ENCODE data around the gene CASS4. TPM values are rescaled to one million over a fixed set of nuclear protein-coding genes. Genes with fewer than 3 reads are reported as not detected.

CASS4 gene
- total and polyA plus RNA-seq, 9 of the 15 experiments (the other 6 are each of a cell fraction or from before 2014, with no cell fraction given), result 8.1 to 53.8 (median 26.7) TPM

DNA sequence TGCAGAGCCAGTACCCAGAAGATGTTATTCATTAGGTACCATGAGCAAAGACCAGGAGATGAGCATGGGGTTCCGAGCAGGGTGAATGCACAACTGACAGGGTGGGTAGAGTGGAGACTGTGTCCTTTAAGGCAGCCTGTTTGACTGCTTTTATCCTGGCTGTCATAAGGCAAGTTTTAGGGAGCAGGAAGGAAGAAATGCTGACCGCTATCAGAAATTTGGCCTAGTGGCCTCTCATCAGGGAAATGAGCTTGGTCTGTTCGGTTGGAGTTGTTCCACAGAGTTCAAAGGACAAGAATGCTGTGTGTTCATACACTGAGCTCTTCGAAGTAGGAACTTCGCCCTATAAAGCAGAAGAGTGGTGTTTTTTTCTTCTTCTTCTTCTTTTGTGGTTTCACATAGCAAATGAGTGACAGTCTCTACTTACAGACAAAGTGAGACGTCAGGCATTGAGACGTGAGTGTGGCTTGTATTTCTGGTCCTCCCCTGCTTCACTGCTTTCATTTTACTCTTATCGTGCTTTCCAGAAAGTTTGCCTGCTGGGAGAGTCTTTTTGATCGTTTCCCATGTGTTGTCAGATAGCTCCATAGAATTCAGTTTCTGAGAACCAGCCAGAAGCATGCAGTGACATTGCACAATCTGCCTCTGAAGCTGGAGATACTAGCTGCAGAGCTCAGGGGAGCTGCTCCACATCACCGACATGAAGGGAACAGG is at the start of gene CASS4 (continued):
- peak; percentile 20; the same call in 1 of the 2 replicates for TF ChIP-seq MITF (IDR thresholded peaks at IDR 0.05)
- peak; percentile 69 for TF ChIP-seq EGR1 (conservative IDR thresholded peaks at IDR 0.05)
- TF ChIP-seq ZFP91 (CRISPR knock-in tag; IDR thresholded peaks at IDR 0.05), result no peak
- TF ChIP-seq ZNF764 (CRISPR knock-in tag; IDR thresholded peaks at IDR 0.05; ENCODE audit: low read depth), result no peak
- peak; percentile 96 for TF ChIP-seq HDAC2 (IDR thresholded peaks at IDR 0.05)
- TF ChIP-seq CXXC5 (CRISPR knock-in tag; IDR thresholded peaks at IDR 0.05), result peak; percentile 83
- no peak for TF ChIP-seq ADNP (tag; IDR thresholded peaks at IDR 0.05)
- TF ChIP-seq ZNF431 (CRISPR knock-in tag; IDR thresholded peaks at IDR 0.05), result 0 out of 2 replicates have a peak, but pooled peaks have one; percentile 46
- TF ChIP-seq TRIM28 (IDR thresholded peaks at IDR 0.05), result peak; percentile 90
- peak; percentile 97 for TF ChIP-seq ZNF583 (CRISPR knock-in tag; IDR thresholded peaks at IDR 0.05)
- no peak for TF ChIP-seq EHMT2 (IDR thresholded peaks at IDR 0.05)
- TF ChIP-seq HNRNPH1 (optimal IDR thresholded peaks at IDR 0.05; ENCODE audit: low read depth, low read length), result no peak
- TF ChIP-seq TCF15 (CRISPR knock-in tag; IDR thresholded peaks at IDR 0.05), result no peak
- peak; percentile 89 for TF ChIP-seq MAFF (IDR thresholded peaks at IDR 0.05; ENCODE audit: low read length)
- TF ChIP-seq ZBTB5 (IDR thresholded peaks at IDR 0.05), result 0 out of 2 replicates have a peak, but pooled peaks have one; percentile 12
- TF ChIP-seq CBX5 (IDR thresholded peaks at IDR 0.05; ENCODE audit: borderline replicate concordance, low read depth), result peak; percentile 89; the same call in 1 of the 2 replicates
- peak; percentile 8 for TF ChIP-seq POU5F1 (IDR thresholded peaks at IDR 0.05; ENCODE audit: borderline replicate concordance, low read depth, low read length, partially characterized antibody)
- peak in 1 of 2 experiments; percentile 30; a peak in 2 of 4 replicates for TF ChIP-seq RAD21 (CRISPR knock-in tag; conservative IDR thresholded peaks at IDR 0.05 in 1 of 2, IDR thresholded peaks at IDR 0.05 in 1 of 2)
- TF ChIP-seq ZNF589 (CRISPR knock-in tag; IDR thresholded peaks at IDR 0.05; ENCODE audit: low read depth), result peak; percentile 77
- no peak for TF ChIP-seq CBX8 (IDR thresholded peaks at IDR 0.05; ENCODE audit: borderline replicate concordance, extremely low read depth, low read depth, low read length, poor library complexity, severe bottlenecking)
